Spleen (tissue), 7 donors: ENCODE measurements around the gene TGM1.

Source experiments
- CTCF ChIP-seq, 11 experiments: fragments of 200-600 bp in 7 of 11; fragments of 450-650 bp in 4 of 11; sonication (generic) in 4 of 11; IDR thresholded peaks in 8 of 11; conservative IDR thresholded peaks in 3 of 11; 1 replicate in 7 of 11; 2 replicates in 4 of 11; pipeline versions ENCODE4 v1.4.0 to v1.8.0; 2016 to 2021; ENCODE audit warnings: antibody characterized with exemption in 11 of 11, inconsistent platforms in 4 of 11, mild to moderate bottlenecking in 1 of 11
- POLR2A ChIP-seq, 3 donors: fragments of 450-650 bp; IDR thresholded peaks; one replicate each; pipeline ENCODE4 v1.5.1; 2017; ENCODE audit warnings: antibody characterized with exemption in 3 of 3, mild to moderate bottlenecking in 1 of 3
- donor health status: DM: no; HTN: no; CAD: no; lungs with moderate emphysema.
- donor health status: DM: no; HTN: no; CAD: no.
- donor health status: DM: no; HTN: no; CAD: no.

DNA sequence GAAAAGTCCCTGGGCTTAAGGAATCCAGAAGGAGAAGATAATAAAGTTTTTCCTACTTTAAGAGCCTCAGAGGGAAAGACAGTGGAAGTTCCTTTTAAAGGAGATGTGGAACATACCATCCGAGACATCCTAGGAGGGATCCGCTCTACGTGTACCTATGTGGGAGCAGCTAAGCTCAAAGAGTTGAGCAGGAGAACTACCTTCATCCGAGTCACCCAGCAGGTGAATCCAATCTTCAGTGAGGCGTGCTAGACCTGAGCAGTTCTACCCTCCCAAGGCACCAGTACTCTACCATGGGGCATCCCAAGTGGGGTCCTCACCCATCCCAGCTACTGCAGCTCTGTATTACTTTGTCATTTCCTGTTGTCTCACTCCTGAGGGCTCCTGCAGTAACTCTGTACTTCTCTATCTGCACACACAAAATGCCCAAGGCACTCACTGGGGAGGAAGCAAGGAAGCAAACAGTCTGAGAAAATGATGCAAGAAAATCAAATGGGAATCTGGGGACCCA, 24.4 kb downstream of the TGM1 start:
- no peak for TF ChIP-seq CTCF (IDR thresholded peaks at IDR 0.05 in 8 of 11, conservative IDR thresholded peaks at IDR 0.05 in 3 of 11)
- TF ChIP-seq POLR2A (IDR thresholded peaks at IDR 0.05) = no peak
